ENCODE measurements around the gene LHX4. TPM values are rescaled to one million over a fixed set of nuclear protein-coding genes. Genes with fewer than 3 reads are reported as not detected.

Gene LHX4
- total RNA-seq, 1 donor from 2014 or later, result 0.03 TPM

Other genes starting within 250 kb of the LHX4 start
- gene QSOX1, start 75.4 kb upstream of the LHX4 start, total RNA-seq, result 106 TPM